ENCODE measurements around the gene SLC22A3. TPM values are rescaled to one million over a fixed set of nuclear protein-coding genes. Genes with fewer than 3 reads are reported as not detected.

The SLC22A3 gene, protein sequence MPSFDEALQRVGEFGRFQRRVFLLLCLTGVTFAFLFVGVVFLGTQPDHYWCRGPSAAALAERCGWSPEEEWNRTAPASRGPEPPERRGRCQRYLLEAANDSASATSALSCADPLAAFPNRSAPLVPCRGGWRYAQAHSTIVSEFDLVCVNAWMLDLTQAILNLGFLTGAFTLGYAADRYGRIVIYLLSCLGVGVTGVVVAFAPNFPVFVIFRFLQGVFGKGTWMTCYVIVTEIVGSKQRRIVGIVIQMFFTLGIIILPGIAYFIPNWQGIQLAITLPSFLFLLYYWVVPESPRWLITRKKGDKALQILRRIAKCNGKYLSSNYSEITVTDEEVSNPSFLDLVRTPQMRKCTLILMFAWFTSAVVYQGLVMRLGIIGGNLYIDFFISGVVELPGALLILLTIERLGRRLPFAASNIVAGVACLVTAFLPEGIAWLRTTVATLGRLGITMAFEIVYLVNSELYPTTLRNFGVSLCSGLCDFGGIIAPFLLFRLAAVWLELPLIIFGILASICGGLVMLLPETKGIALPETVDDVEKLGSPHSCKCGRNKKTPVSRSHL
- total RNA-seq (not detected in 2 replicates), polyA plus RNA-seq (not detected in 2 replicates), polyA minus RNA-seq (not detected in 2 replicates)
- 0.16 TPM for total RNA-seq (2013)

DNA sequence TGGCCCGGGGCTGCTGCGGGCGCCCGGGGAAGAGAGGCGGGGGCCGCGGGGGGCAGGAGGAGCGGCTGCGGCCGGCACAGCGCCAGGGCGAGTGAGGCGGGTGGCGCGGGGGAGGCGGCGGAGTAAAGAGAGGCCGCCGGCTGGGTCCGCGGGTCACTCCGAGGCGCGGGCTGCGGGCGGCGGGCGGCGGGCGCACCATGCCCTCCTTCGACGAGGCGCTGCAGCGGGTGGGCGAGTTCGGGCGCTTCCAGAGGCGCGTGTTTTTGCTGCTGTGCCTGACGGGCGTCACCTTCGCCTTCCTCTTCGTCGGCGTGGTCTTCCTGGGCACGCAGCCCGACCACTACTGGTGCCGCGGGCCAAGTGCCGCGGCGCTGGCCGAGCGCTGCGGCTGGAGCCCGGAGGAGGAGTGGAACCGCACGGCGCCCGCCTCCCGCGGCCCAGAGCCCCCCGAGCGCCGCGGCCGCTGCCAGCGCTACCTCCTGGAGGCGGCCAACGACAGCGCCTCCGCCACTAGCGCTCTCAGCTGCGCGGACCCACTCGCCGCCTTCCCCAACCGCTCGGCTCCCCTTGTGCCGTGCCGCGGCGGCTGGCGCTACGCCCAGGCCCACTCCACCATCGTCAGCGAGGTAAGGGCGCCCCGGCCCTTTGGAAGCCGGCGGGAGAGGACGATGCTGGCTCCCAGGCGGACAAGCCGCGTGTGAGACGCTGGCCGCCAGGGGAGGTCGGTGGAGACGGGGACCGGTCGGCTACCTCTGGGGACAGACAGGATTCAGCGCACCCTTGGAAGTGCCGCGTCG, at the start of gene SLC22A3:
SLC22A3 (plus strand) TSS at position 156 of the 797 bp plus-strand sequence; CDS start at position 198, 42 bp downstream.
- CTCF ChIA-PET: no interaction called here
- TF ChIP-seq EZH2 (IDR thresholded peaks at IDR 0.05; ENCODE audit: borderline replicate concordance, insufficient read depth, low read depth, low read length, poor library complexity, severe bottlenecking): no peak
- TF ChIP-seq, protein P1, sequence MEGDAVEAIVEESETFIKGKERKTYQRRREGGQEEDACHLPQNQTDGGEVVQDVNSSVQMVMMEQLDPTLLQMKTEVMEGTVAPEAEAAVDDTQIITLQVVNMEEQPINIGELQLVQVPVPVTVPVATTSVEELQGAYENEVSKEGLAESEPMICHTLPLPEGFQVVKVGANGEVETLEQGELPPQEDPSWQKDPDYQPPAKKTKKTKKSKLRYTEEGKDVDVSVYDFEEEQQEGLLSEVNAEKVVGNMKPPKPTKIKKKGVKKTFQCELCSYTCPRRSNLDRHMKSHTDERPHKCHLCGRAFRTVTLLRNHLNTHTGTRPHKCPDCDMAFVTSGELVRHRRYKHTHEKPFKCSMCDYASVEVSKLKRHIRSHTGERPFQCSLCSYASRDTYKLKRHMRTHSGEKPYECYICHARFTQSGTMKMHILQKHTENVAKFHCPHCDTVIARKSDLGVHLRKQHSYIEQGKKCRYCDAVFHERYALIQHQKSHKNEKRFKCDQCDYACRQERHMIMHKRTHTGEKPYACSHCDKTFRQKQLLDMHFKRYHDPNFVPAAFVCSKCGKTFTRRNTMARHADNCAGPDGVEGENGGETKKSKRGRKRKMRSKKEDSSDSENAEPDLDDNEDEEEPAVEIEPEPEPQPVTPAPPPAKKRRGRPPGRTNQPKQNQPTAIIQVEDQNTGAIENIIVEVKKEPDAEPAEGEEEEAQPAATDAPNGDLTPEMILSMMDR (IDR thresholded peaks at IDR 0.05): no peak
- no peak within 1 kb of the TSS for H3K27ac ChIP-seq (ENCODE audit: low read length in 2 of 2)
- H3K9me3 ChIP-seq (ENCODE audit: control extremely low read depth in 1 of 3, control insufficient read depth in 2 of 3, insufficient read depth in 1 of 3, low read length in 2 of 3): no peaks in the 10 kb centered on the region
- no peaks in the 10 kb centered on the region for H3K79me2 ChIP-seq (ENCODE audit: control insufficient read depth, insufficient read depth, low read length)
- H3K36me3 ChIP-seq (replicated peaks in 1 of 2; ENCODE audit: control extremely low read depth in 1 of 2, control insufficient read depth in 1 of 2, extremely low read depth in 1 of 2, insufficient read depth in 2 of 2, low read length in 1 of 2): no peaks in the 10 kb centered on the region
- WGBS (ENCODE audit: insufficient coverage): 6% methylated on average over 103 of the region's 105 CpGs
- ATAC-seq (ENCODE audit: low read depth): no peak
- H3K27me3 Mint-ChIP-seq: peaks cover 45% of the 10 kb centered on the region
- H3K9ac ChIP-seq (ENCODE audit: low read length): no peak within 1 kb of the TSS
- H3K27me3 ChIP-seq (replicated peaks in 1 of 4; ENCODE audit: control extremely low read depth in 1 of 4, control insufficient read depth in 3 of 4, insufficient read depth in 4 of 4, low read length in 3 of 4): peaks cover 0 to 18% (median 3%) of the 10 kb centered on the region in 4 experiments
- no peak for DNase-seq
- no peak within 1 kb of the TSS for H2AFZ ChIP-seq (ENCODE audit: insufficient read depth, low read depth, low read length, poor library complexity, severe bottlenecking)
- intact Hi-C loops (cut with micrococcal nuclease): no loop called here
- no peaks in the 10 kb centered on the region for H4K20me1 ChIP-seq (ENCODE audit: control insufficient read depth, insufficient read depth, low read length, poor library complexity, severe bottlenecking)
- H3K4me3 ChIP-seq (ENCODE audit: control extremely low read depth in 1 of 5, extremely low read depth in 1 of 5, insufficient read depth in 1 of 5, low read depth in 2 of 5, low read length in 4 of 5): no peak within 1 kb of the TSS
- H3K4me3 Mint-ChIP-seq: no peak within 1 kb of the TSS
- POLR2A ChIA-PET: no interaction called here
- H3K9me3 Mint-ChIP-seq (ENCODE audit: insufficient read depth): no peaks in the 10 kb centered on the region
- H3K27ac Mint-ChIP-seq: no peak within 1 kb of the TSS
- H3K4me1 ChIP-seq (ENCODE audit: control insufficient read depth in 2 of 2, insufficient read depth in 2 of 2, low read length in 2 of 2): no peaks in the 10 kb centered on the region
- peaks cover 3% of the 10 kb centered on the region for H3K4me1 Mint-ChIP-seq
- H3K4me2 ChIP-seq (replicated peaks; ENCODE audit: low read depth, low read length, poor library complexity, severe bottlenecking): no peak within 1 kb of the TSS
